Hematopoietic multipotent progenitor cell treated with erythropoietin and hydrocortisone succinate and interleukin-3 and kit ligand, for 6 days (in vitro differentiated cells): ENCODE data around the gene SNRPA.
"Not testable (repeated sequence)": the region's sequence is repeated elsewhere in the genome, so short reads cannot be mapped to it uniquely, and the experiment has no call there.

Experiments
- DNase-seq: peaks from one replicate; pipeline ENCODE4 v3.0.0-alpha.2; 2015

SNRPA gene

GRCh38 chr19:40721936-40722661 is 28.9 kb upstream of the SNRPA start:
- no peak for DNase-seq

GRCh38 chr19:40723661-40724254 is 27.2 kb upstream of the SNRPA start:
- DNase-seq = no peak

GRCh38 chr19:40724315-40724714 is 26.7 kb upstream of the SNRPA start:
- DNase-seq = no peak

GRCh38 chr19:40724855-40725254 is 26.1 kb upstream of the SNRPA start:
- no peak for DNase-seq

- DNase-seq = no peak
These were observed 24.7 kb upstream of the SNRPA start for GRCh38 chr19:40726279-40726678.

GRCh38 chr19:40730065-40730464 is 20.9 kb upstream of the SNRPA start:
- not testable (repeated sequence) for DNase-seq

- not testable (repeated sequence) for DNase-seq
These were observed 18.7 kb upstream of the SNRPA start for GRCh38 chr19:40732304-40732703.

- DNase-seq = no peak
These were observed 17.9 kb upstream of the SNRPA start for GRCh38 chr19:40733149-40733548.

- no peak for DNase-seq
These were observed 15.8 kb upstream of the SNRPA start for GRCh38 chr19:40735013-40735771.

- DNase-seq = no peak
These were observed 14.3 kb upstream of the SNRPA start for GRCh38 chr19:40736661-40737060.

GRCh38 chr19:40737102-40737644 is 13.8 kb upstream of the SNRPA start:
- no peak for DNase-seq

GRCh38 chr19:40739030-40739839 is 11.8 kb upstream of the SNRPA start:
- no peak for DNase-seq

GRCh38 chr19:40739871-40740703 is 10.9 kb upstream of the SNRPA start:
- DNase-seq = no peak

- no peak for DNase-seq
These were observed 10.3 kb upstream of the SNRPA start for GRCh38 chr19:40740747-40741146.

- peak; percentile 30 for DNase-seq
These were observed 9.2 kb upstream of the SNRPA start for GRCh38 chr19:40741527-40742390.

GRCh38 chr19:40742477-40742876 is 8.5 kb upstream of the SNRPA start:
- no peak for DNase-seq

- no peak for DNase-seq
These were observed 8.1 kb upstream of the SNRPA start for GRCh38 chr19:40742886-40743285.

- no peak for DNase-seq
These were observed 7.1 kb upstream of the SNRPA start for GRCh38 chr19:40743926-40744325.

- DNase-seq = peak; percentile 38
These were observed 6.2 kb upstream of the SNRPA start for GRCh38 chr19:40744554-40745401.

- DNase-seq = no peak
These were observed 5.6 kb upstream of the SNRPA start for GRCh38 chr19:40745402-40745780.
